AG20443 (cell line): ENCODE measurements around the gene DMD.
"Not testable (repeated sequence)": the region's sequence is repeated elsewhere in the genome, so short reads cannot be mapped to it uniquely, and the experiment has no call there.

Experiments
- DNase-seq: peaks from one replicate; pipeline ENCODE4 v3.0.0; 2012; ENCODE audit warnings: low spot score, mixed read lengths

Gene DMD

DNA sequence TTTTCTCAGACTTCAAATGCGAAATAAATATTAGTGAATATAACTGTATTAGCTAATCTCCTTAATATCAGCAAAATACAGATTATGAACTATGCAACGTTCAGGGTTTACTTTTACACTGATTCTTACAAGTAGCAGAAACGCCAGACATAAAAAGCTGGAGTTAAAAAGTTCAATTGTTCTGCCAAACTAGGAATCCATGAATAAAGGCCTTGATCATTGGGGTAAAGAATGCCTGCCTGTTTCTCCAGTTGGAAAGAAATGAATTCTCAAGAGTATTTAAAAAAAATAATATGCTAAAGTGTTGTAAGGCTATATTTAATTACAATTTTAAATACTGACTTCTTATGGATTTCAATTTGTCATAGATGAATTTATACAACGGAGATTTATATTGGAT, 612.2 kb downstream of the DMD start:
- no peak for DNase-seq

- no peak for DNase-seq
Observed at GRCh38 chrX:32598707-32599106, 612.6 kb downstream of the DMD start.

GRCh38 chrX:32597777-32598176, 613.6 kb downstream of the DMD start:
- DNase-seq: no peak

DNA sequence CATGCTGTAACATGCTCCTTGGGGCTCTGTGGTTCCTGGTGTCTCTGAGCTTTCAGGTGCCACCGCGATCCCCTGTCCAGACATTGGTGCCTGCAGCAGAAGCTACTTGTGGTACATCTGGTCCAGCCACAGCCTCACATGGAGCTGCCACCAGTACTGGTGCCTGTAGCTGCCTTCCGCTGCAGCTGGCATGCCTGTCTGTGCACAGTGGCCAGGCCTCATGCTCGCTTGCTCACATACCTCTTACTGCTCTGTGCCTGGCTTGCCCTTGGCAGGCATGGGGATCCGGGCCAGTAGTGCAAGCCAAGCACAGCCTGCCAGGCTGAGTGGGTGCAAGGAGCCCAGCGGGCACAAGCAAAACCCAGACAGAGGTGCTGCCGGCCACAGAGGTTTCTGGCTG, 618.6 kb downstream of the DMD start:
- no peak for DNase-seq

GRCh38 chrX:32591589-32591988, 619.8 kb downstream of the DMD start:
- no peak for DNase-seq

GRCh38 chrX:32582729-32583128, 628.6 kb downstream of the DMD start:
- no peak for DNase-seq

GRCh38 chrX:32576885-32577284, 634.5 kb downstream of the DMD start:
- DNase-seq: no peak

- DNase-seq: no peak
Observed at GRCh38 chrX:32572644-32573043, 638.7 kb downstream of the DMD start.

DNA sequence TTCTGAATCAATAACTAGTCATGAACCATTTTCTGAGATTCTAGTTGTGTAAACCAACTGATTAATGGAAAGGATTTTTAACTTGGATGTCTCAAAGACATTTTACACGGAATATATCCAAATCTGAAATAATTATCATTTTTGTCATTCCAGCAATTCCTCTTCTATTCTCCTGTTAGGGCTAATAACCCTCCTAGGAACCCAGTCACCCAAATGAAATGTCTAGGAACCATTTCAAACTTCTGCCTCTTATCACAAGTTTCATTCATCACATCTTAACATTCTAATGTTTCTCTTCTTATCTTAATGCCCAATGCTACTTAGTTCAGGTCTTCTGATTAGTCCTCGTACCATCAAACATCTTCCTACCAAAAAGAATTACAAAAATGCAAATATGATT, 639.8 kb downstream of the DMD start:
- DNase-seq: no peak

- no peak for DNase-seq
Observed at GRCh38 chrX:32562261-32562660, 649.1 kb downstream of the DMD start.

- DNase-seq: no peak
Observed at GRCh38 chrX:32545101-32545500, 666.2 kb downstream of the DMD start.

DNA sequence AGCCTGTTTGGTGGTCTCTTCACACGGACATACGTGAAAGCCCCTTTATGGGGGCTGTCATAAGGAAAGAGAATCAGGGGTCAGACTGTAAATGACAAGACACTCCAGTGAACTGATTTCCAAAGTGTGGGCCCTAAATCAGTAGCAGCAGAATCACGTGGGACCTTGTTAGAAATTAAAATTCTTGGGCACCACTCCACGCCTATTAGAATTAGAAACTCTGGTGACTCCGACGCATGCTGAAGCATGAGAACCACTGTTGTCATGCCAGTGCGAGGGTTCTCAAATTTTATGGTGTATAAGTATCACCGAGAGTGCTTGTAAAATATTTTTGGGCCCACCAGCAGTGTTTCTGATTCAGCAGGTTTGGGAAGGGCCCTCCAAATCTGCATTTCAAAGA, 672.8 kb downstream of the DMD start:
- DNase-seq: no peak

- DNase-seq: no peak
Observed at GRCh38 chrX:32533848-32534247, 677.5 kb downstream of the DMD start.

DNA sequence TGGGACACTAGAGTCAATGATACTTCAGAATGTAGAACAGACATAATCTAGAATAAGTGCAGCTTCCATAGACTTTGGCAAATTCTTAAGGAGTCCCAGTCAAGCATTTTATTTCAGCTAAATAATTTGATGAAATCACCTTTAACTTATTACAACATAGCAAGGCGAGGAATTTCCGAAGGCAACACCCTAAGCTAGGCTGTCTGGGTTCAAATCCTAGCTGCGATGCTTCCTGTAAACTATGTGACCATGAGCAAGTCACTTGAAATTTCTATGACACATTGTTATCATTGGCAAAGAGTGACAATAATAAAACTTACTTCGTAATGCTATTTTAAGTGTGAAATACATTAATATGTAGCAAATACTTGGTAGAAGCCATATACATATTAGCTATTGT, 679.1 kb downstream of the DMD start:
- no peak for DNase-seq

DNA sequence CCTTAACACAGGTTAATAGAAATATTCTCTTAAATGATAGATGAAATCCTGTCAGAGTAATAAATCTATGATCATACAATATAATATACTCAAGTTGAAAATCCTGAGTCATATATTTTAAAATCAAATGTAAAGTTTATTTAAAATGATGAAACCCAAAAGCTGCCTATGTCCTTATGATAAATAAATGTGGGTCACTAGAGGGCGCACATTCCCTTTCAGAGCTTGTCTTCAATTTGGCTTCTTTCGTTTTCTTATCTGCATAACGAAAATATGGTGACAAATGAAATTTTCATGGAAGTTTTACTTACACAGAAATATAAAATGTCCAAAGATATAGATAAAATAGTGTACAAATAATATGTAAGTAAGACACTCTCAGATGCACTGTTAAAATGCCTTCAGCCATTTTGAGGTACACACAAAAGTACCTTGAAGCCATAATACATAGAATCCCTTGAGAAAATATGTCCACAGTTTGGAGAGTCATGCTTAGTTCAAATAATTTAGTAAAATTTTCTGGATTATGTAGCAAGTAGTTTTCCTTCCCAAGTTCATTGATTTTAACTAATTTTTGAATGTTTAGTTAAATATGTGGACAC, 680.4 kb downstream of the DMD start:
- peak; percentile 8 for DNase-seq

- not testable (repeated sequence) for DNase-seq
Observed at GRCh38 chrX:32528451-32528850, 682.9 kb downstream of the DMD start.

DNA sequence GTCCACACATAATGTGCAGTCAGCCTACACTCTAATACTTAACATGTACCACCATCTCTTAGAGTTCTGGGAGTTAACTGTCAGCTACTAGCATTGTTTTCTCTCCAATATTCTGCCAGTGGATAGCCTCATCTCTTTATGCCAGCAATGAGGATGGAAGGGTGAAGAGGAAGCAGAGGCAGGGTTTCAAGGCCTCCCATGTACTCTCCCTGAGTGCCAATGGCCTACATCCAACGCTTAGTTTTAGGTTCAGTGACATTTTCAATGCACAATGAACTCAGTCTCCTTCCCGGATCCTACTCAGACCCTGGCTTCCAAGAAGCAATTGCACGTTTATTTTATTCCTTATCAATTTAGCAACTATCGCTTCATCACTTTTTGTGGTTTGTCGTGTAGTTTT, 686.1 kb downstream of the DMD start:
- no peak for DNase-seq

GRCh38 chrX:32524385-32524784, 687.0 kb downstream of the DMD start:
- DNase-seq: no peak

DNA sequence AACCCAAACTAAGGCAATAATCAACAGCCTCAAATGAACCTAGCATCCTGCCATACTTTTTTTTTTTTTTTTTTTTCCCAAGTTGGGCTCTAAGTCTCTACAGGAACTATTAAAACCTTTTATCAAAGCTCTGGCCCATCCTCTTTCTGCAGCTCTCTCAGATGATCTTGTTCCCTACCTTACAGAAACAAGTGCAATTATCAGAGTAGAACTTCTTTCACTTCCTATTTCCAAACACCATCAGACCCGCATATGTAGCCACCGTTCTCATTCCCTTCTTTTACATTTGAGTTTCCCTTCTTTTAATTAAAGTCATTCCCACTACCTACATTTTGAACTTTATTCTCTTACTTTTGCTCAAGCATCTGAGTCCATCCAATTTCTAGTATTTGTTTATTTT, 690.6 kb downstream of the DMD start:
- no peak for DNase-seq

DNA sequence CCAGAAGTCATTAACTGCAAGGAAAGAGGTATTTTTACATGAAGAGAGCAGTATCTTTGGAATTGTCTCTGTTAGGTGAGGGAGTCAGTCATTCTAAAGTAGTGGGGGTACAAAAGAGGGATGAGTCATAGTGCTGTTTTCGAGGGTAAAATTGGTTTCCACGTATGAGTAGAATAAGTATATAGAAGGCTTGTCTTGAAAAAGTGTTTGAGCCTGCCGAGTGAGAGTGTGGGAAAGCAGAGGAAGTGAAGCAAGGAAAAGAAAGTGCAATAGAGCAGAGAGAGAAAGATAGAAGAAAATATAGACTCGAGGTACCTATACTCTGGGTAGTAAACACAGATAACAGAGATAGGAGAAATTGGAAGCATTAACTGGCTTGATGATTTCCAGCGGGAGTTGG, 696.4 kb downstream of the DMD start:
- no peak for DNase-seq

DNA sequence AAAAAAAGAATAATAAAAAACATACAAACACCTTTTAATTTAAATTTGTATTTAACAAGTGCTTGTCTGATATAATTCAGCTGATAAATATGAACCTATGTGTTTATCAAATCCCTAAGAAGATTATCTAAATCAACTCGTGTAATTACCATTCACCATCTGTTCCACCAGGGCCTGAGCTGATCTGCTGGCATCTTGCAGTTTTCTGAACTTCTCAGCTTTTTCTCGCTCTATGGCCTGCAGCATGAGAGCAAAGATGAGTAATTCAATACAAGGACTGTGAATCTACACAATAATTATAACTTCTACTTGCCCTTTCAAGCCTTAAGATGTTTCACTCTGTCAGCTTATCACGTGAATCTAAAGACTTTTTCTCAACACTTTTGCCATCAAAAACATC, 709.7 kb downstream of the DMD start:
- DNase-seq: no peak

DNA sequence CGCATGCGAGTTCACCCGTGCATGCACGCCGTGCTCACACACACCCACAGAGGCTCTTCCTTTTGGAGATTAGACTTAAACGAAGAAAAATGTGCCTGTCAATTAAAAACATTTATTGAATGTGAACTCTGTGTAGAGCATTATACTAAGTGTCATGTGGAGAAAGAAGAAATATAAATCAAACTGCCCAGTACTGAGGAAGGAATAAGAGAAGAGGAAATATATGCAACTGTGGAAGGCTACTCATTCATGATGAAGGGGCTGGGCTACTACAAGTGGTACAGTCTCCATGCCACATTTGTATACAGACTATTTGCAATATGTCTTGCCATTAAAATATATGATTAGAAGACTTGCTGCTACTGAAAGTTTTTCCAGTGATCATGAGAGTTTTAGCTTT, 714.7 kb downstream of the DMD start:
- DNase-seq: no peak

GRCh38 chrX:32495855-32496254, 715.5 kb downstream of the DMD start:
- DNase-seq: no peak

DNA sequence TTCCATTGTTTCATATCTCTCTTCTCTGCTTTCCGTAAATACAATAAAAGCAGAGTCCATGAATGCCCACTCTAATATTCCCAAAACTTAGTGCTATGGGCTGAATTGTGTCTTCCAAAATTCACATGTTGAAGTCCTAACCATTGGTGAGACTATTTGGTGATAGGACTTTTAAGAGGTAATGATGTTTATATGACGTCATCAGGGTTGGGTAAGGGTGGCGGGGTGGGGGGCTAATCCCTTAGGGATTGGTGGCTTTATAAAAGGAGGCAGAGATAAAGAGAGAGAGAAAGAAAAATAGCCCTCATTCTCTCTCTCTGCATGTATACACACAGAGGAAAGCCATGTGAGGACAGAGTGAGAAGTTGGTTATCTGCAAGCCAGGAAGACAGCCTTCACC, 722.2 kb downstream of the DMD start:
- no peak for DNase-seq
